GM21360 (cell line): ENCODE results near the gene ANGEL1.

ENCODE experiments used
- ATAC-seq: cut with Tn5 transposase; IDR thresholded peaks from one replicate; pipeline ENCODE4 v1.9.1; 2021; ENCODE audit warnings: mild to moderate bottlenecking, moderate library complexity; ENCODE audit not compliant: unreplicated experiment

The ANGEL1 gene

GRCh38 chr14:76767681-76768656 lies 44.7 kb downstream of the ANGEL1 start:
- ATAC-seq, result peak; percentile 87

- no peak for ATAC-seq
Observed at GRCh38 chr14:76765461-76765931, 47.2 kb downstream of the ANGEL1 start.

- ATAC-seq, result no peak
Observed at GRCh38 chr14:76763096-76764041, 49.3 kb downstream of the ANGEL1 start.

- ATAC-seq, result no peak
Observed at GRCh38 chr14:76762411-76763095, 50.1 kb downstream of the ANGEL1 start.

- no peak for ATAC-seq
Observed at GRCh38 chr14:76761960-76762410, 50.7 kb downstream of the ANGEL1 start.

GRCh38 chr14:76761136-76761959 lies 51.3 kb downstream of the ANGEL1 start, which contains the start of gene VASH1:
VASH1 (plus strand) TSS chr14:76761468; CDS start chr14:76762822, 1,354 bp downstream.
- peak; percentile 66 for ATAC-seq

GRCh38 chr14:76760331-76761135 lies 52.1 kb downstream of the ANGEL1 start:
- ATAC-seq, result no peak

- ATAC-seq, result no peak
Observed at GRCh38 chr14:76759589-76759988, 53.1 kb downstream of the ANGEL1 start.

- no peak for ATAC-seq
Observed at GRCh38 chr14:76756371-76756750, 56.3 kb downstream of the ANGEL1 start.

- ATAC-seq, result no peak
Observed at GRCh38 chr14:76755610-76756370, 56.9 kb downstream of the ANGEL1 start.

- no peak for ATAC-seq
Observed at GRCh38 chr14:76754586-76754985, 58.1 kb downstream of the ANGEL1 start.

GRCh38 chr14:76753541-76754198 lies 59.0 kb downstream of the ANGEL1 start:
- no peak for ATAC-seq

- no peak for ATAC-seq
Observed at GRCh38 chr14:76752744-76753143, 59.9 kb downstream of the ANGEL1 start.

- ATAC-seq, result no peak
Observed at GRCh38 chr14:76742966-76743365, 69.7 kb downstream of the ANGEL1 start.

GRCh38 chr14:76742185-76742584 lies 70.5 kb downstream of the ANGEL1 start:
- no peak for ATAC-seq

GRCh38 chr14:76741074-76741473 lies 71.6 kb downstream of the ANGEL1 start:
- ATAC-seq, result no peak
